Transverse colon (tissue), 3 donors: ENCODE results near the gene BRSK1.

Experiments
- POLR2A ChIP-seq: fragments of 450-650 bp; IDR thresholded peaks from one replicate; pipeline ENCODE4 v1.6.1; 2016; ENCODE audit warnings: antibody characterized with exemption, mild to moderate bottlenecking, moderate library complexity
- TF ChIP-seq, protein P1 (sequence below), 5 experiments: fragments of 200-600 bp in 3 of 5; fragments of 450-650 bp in 2 of 5; sonication (generic) in 3 of 5; IDR thresholded peaks; 1 replicate in 2 of 5; 2 replicates in 3 of 5; pipeline ENCODE4 v1.5.1; 2016 to 2017; ENCODE audit warnings: antibody characterized with exemption in 5 of 5, inconsistent platforms in 3 of 5, mild to moderate bottlenecking in 2 of 5, moderate library complexity in 1 of 5

- TF ChIP-seq, protein P1, sequence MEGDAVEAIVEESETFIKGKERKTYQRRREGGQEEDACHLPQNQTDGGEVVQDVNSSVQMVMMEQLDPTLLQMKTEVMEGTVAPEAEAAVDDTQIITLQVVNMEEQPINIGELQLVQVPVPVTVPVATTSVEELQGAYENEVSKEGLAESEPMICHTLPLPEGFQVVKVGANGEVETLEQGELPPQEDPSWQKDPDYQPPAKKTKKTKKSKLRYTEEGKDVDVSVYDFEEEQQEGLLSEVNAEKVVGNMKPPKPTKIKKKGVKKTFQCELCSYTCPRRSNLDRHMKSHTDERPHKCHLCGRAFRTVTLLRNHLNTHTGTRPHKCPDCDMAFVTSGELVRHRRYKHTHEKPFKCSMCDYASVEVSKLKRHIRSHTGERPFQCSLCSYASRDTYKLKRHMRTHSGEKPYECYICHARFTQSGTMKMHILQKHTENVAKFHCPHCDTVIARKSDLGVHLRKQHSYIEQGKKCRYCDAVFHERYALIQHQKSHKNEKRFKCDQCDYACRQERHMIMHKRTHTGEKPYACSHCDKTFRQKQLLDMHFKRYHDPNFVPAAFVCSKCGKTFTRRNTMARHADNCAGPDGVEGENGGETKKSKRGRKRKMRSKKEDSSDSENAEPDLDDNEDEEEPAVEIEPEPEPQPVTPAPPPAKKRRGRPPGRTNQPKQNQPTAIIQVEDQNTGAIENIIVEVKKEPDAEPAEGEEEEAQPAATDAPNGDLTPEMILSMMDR (IDR thresholded peaks at IDR 0.05): no peak
- no peak for TF ChIP-seq POLR2A
Observed at GRCh38 chr19:55284405-55285058, 735 bp downstream of the BRSK1 start.
